K562 (cell line): ENCODE measurements around the gene TBXA2R.

Experiments used
- CAMTA2 ChIP-seq: fragments of 250-450 bp; sonication (Bioruptor Pico); conservative IDR thresholded peaks from 2 replicates; pipeline ENCODE4 v1.5.1; 2022
- FOXJ3 ChIP-seq: sonication (generic); formaldehyde crosslinking; IDR thresholded peaks from 2 replicates; pipeline ENCODE4 v1.4.0; 2020; ENCODE audit warnings: mild to moderate bottlenecking, missing genetic modification reagents
- MXI1 ChIP-seq: IDR thresholded peaks from 2 replicates; pipeline ENCODE4 v1.6.1; 2011; ENCODE audit warnings: low read depth, mild to moderate bottlenecking, improper control_type of control experiment, low read length
- POLR3A ChIP-seq: IDR thresholded peaks from 2 replicates; pipeline ENCODE4 v1.6.1; 2011; ENCODE audit warnings: borderline replicate concordance, mild to moderate bottlenecking, moderate library complexity; ENCODE audit not compliant: insufficient read length, insufficient read depth; ENCODE audit errors: extremely low read depth
- SPI1 ChIP-seq: IDR thresholded peaks from 2 replicates; pipeline ENCODE4 v1.6.1; 2011; ENCODE audit warnings: low read depth, low read length, control low read depth, borderline replicate concordance
- TAF1 ChIP-seq: IDR thresholded peaks from 2 replicates; pipeline ENCODE4 v1.6.1; 2011; ENCODE audit warnings: mild to moderate bottlenecking, low read length, moderate library complexity; ENCODE audit not compliant: insufficient read depth, control insufficient read depth, severe bottlenecking; ENCODE audit errors: extremely low read depth
- TGIF2 ChIP-seq: sonication (generic); formaldehyde crosslinking; IDR thresholded peaks from 2 replicates; pipeline ENCODE4 v1.8.1; 2022; ENCODE audit warnings: mild to moderate bottlenecking, missing genetic modification reagents, moderate library complexity
- ZBED1 ChIP-seq: IDR thresholded peaks from 2 replicates; pipeline ENCODE4 v1.6.1; 2014
- ZNF707 ChIP-seq: fragments of 250-450 bp; sonication (Bioruptor Pico); conservative IDR thresholded peaks from 2 replicates; pipeline ENCODE4 v1.8.0; 2022; ENCODE audit warnings: inconsistent platforms, mild to moderate bottlenecking, moderate library complexity

DNA sequence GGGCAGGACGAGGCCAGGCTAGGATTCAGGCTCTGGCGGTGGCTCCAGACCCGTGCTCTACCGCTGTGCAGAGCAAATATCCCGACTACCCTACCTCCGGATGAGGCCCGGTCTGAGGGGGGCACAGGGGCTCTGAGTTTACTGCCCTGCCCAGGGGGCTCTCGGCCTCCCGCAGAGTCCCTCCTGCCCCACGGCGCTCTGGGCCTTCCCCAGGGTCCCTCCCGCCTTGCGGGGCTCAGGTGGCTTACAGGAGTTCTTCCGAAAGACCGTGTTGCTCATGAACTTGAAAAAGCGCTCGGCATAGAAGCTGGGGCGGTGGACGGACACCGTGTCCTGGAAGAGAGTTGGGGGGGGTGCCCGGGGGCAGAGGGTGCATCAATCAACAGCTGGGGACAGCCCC lies 39.1 kb upstream of the TBXA2R start:
- TF ChIP-seq MXI1 (no peak), ZBED1 (no peak), POLR3A (no peak), FOXJ3 (CRISPR knock-in tag) (no peak), CAMTA2 (CRISPR knock-in tag) (no peak), SPI1 (no peak), ZNF707 (no peak), TGIF2 (no peak), TAF1 (no peak)
